Limb (tissue), 2 donors: ENCODE data around the gene PGS1.

ENCODE experiments used
- DNase-seq, 2 donors: peaks; one replicate each; pipeline ENCODE4 v3.0.0-alpha.2; 2016; ENCODE audit errors: extremely low spot score in 2 of 2

The PGS1 gene

DNA sequence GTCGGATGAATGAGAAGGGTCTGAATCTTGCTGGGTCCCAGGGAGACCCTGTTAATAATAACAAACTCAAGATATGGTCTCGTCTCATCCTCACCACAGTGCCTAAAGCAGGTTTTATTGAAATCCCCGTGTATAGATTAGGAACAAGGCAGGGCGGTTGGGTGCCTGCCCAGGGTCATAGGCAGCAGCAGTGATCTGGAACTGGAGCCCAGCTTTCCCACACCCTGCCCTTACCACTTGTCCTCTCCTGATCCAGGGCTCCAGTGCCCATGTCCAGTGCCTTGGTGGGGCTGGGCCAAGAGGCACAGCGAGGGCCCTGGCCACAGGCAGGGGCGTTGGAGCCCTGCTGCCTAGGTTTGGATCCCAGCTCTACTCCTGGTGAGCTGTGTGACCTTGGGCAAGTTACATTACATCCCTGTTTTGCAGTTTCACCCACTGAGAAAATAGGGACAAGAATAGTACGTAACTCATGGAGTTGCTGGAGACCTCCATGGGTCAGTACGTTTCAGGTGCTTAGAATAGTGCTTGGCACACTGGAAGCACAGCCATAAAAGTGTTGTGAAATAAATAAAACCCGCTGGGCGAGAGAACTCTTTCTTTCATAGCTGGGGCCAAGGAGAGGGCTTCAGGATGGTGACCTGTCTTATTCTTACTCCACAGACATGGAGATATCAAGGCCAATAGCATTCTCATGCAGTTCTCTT, 32.5 kb upstream of the PGS1 start:
- peak in 1 of 2 donors; percentile 0 for DNase-seq

DNA sequence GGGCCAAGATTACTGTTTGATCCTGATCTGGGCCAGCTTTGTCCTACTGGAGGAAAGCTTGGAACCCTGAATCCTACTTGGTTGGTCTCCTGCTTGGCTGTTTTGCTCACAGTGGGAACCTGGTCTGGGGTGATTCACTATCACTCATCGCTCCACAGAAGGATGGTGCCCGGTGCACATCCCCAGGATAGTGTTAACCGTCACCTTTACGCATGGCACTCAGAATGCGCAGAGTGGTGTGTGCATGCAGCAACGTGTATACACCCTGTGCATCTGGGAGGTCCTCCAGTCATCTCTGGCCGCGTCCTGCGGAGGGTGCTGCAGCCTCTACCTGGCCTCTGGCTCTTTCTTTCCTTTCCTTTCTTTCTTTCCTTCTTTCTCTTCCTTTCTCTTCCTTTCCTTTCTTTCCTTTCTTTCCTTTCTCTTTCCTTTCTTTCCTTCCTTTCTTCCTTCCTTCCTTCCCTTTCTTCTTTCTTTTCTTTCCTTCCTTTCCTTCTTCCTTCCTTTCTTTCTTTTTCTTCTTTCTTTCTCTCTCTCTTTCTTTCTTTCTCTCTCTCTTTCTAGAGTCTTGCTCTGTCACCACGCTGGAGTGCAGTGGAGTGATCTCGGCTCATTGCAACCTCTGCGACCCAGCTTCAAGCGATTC, 31.7 kb upstream of the PGS1 start:
- peak in 1 of 2 donors; percentile 0 for DNase-seq

DNA sequence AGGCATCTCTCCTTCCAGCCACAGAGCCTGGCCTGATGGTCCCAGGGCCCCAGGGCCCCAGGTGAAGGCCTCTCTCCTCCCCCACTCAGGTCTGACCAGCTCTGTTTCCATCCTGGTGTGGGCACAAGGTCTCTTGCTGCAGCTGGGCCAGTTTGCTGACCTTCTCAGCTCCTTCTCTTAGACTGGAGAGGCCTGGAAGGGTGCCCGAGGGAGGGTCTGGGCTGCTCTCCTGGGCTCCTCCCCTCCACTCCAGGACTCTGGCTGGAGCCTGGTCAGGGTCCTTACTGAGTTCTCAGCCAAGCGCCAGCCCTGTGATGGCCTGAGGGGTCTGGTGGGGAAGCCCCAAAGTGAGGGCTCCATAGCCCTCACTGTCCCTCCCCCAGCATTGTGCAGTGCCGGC, 31.0 kb upstream of the PGS1 start:
- DNase-seq = peak in 1 of 2 donors; percentile 0

DNA sequence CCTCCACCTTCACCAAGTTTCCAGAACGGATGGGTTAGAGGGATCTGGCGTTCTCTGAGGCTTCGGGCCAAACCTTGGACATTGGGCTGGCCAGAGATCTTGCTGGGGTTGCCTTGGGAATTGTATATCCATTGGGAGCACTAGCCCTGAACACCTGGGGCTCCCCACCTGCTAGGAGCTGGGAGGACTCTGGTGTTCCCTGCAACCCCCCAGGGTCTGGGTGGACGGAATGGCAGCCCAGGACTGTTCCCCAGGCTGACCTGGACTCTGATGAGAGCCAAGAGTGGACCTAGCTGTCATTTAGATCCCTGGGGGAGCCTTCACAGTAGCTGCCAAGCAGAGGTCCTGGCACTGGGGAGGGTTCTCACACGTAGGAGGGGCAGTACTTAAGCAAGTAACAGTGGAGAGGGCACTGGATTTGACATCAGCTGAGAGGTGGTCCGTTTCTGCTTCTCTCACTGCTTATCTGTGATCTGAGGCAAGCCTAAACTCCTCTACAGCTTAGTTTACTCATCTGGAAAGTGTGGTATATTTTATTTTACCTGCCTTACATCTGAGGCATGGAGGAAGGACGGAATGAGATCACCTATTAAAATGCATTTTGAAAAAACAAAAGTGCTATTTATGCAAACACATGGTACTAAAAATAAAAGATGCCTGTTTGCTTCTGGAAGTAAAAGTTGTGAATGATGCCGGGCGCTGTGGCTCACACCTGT, 30.2 kb upstream of the PGS1 start:
- DNase-seq = peak in 1 of 2 donors; percentile 0

DNA sequence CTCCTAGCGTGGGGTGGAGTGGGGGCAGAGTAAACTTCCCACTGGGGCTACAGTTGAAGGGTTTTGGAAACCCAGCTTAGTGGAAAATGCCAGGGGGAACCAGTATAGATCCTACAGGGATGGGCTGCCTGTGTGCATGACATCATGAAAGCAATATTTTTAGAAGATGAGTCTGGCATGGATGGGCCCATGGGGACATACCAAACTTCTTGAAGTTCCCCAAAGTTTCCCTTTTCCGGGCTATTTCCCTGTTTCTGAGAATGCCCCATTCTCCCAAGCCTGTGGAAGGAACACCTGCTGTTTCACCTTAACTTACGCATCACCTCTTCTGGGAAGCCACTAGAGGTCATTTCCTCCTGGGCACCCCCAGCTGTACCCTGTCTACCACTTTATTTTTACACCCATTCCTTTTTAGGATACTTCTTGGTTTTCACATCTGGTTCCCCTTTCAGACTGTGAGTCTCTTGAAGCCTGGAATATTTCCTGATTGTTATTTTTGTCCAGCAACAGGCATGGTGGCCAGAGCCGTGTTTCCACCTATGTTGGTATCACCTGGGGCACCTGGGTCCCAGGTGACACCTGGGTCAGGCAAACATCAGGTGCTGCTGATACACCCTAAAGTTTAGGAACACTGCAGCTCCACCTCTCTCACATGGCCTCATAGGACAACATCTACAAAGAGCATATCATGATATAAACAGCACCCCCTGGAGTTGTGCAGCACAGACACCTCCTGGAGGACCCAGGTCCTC, 28.4 kb upstream of the PGS1 start:
- no peak for DNase-seq

DNA sequence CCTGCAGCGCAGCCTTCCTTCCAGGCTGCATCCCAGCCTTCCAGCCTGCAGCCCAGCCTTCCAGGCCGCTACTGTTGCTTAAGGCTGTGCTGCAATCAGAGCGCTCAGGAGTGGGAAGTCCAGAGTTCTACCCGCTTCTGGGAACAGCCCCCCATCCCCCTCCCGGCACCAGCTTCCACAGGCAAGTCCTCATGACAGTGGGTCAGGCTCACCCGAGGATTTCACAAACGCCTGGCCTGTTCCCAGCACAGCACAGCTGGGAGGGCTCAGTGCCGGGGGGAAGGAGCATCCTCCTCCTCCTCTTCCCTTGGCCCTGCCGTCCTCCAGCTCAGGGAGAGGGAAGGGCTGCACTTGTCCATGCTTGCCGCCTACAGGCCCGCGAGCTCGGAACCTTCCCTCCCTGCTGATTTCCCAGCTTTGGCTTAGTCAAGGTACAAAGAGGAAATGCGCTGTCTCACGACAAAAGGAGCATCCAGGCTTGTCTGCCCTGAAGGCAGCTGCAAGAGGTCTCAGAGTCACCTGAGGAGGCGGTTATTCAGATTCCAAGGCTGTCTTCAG, 26.9 kb upstream of the PGS1 start:
- peak; percentile 65 to 78 for DNase-seq

DNA sequence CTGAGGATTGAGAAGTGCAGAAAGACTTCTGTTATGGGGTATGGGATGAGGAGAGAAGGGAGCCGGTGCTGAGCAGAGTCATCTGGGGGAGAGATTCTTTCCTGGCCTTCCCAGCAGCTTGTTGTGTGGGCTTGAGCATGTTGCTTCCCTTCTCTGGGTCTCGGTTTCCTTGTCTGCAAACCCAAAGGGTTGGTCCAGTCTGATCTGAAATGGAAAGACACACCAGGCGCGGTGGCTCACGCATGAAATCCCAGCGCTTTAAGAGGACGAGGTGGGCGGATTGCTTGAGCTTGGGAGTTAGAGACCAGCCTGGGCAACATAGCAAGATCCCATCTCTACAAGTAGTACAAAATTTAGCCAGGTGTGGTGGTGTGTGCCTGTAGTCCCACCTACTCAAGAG, 24.6 kb upstream of the PGS1 start:
- no peak for DNase-seq

DNA sequence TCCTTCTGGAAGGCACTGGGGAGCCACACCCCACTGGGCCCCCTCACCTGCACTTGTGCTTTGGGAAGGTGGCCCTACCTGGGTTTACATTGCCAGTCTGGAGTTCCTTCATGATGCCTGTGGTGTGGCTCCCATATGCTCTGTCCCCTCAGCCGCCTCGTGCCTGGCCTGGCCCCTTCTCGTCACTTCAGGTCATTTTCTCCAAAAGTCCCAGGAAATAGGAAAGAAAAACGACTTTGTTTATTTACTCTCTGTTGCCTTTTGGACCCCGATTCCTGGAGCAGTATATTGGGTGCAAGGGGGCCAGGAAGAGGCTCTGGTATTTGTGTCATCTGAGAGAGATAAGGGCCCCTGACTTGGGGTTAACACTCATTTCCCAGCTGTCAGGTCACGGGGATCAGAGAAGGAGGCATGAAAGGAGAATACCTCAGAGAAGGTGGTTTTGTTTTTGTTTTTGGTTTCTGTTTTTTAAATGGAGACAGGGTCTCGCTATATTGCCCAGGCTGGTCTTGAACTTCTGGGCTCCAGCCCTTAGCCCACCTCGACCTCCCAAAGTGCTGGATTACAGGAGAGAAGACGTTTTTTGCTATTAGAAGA, 23.3 kb upstream of the PGS1 start:
- DNase-seq = no peak

DNA sequence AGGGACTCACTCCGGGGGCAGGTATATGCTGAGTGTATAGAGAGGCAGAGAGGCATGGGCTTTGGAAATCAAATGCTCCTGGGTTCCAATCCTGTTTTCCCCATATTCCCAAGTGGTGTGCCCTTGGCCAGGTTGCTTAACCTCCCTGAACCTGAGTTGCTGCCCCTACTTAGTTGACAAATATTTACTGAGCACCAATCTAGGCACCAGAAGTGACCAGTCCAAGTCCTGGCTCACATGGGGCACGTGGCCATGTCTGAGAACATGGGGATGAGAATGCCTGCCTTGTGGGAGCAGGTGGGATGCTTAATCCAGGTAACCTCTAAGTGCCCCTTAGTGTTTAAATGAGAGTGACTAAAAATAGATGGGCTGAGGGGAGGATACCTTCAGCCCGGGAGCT, 22.7 kb upstream of the PGS1 start:
- DNase-seq = no peak

DNA sequence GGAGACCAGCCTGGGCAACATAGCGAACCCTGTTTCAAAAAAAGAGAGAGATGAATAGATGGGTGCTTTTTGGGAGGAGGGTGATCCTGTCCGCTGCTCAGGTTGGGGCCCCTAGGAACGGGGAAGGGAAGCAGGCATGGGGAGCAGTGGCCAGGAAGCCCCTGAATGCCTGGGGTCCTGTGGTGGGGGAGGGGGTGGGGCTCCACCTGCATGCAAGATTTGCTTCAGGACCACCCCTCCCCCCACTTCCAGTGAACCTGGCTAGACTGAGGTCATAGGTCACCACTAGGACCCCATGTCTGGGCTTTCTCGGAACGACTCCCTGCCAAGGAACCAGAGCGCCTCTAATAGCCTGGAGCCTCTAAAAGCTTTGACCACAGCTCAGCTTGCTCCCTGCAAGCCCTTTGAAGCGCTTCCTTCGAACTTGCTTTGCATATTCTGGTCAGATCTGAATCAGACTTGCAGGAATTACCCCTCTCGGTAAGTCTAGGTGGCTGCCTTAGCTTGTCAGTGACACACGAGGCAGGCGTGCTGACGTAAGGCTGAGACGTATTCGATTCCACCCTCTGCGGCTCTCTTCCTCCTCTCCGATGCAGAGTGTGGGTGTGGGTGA, 22.2 kb upstream of the PGS1 start:
- peak in 1 of 2 donors; percentile 63 for DNase-seq

DNA sequence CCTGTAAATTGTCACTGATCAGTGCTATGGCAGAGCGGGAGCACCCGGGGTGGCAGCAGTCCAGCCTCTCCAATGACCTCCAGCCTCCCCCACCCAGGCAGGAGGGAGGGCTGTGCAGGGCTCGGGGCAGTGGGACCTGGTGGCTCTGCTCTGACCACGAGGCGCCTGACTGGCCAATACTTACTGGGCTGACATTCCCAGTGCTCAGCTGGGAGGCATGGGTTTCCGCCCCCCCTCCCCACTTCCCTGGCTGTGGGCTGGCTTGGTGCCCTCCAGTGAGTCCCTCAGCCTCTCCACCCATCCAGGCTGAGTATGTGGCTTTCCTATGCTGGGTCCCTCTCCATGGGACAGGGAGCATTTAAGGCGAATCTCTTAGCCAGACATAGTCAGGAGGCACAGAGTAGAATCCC, 21.3 kb upstream of the PGS1 start:
- peak in 1 of 2 donors; percentile 59 for DNase-seq

DNA sequence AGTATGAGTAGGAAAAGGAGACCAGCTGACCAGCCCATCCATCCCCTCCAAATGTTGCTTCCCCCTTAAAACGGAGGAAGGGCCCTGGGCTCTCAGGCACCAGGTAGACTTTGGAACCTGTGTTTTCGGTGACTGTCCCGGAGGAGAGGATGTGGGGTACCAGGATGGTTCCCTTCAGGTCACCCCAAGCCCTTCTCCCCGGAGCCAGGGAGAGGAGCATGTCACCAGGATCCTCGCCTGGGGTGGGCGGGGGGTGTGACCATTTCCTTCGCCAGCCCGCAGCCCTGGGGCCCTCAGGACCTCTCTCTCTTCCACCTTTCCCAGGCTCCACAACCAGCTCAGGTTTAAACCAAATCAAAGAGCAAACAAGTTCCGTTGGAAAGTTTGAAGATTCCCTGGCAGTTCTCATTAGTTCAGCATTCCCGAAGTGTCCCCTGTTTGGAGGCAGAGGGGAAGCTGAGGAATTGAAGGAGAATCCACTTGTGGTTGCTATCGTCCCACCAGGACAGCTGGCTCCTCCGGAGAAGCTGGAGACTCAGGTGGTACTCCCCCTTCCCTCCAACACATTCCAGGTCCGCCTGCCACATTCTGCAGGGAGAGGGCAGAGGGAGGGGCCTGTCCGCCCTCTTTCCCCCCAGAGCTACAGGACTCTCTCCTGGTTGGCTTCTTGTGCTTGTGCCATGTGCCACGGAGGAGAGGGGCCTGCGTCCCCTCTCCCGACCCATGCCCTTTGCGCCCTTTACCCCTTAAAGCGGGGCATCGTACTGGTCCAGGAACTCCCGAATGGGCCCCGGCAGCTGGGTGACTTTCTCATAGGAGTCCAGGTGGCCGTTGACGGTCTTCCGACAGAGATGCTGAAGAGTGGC, 20.5 kb upstream of the PGS1 start:
- no peak for DNase-seq

DNA sequence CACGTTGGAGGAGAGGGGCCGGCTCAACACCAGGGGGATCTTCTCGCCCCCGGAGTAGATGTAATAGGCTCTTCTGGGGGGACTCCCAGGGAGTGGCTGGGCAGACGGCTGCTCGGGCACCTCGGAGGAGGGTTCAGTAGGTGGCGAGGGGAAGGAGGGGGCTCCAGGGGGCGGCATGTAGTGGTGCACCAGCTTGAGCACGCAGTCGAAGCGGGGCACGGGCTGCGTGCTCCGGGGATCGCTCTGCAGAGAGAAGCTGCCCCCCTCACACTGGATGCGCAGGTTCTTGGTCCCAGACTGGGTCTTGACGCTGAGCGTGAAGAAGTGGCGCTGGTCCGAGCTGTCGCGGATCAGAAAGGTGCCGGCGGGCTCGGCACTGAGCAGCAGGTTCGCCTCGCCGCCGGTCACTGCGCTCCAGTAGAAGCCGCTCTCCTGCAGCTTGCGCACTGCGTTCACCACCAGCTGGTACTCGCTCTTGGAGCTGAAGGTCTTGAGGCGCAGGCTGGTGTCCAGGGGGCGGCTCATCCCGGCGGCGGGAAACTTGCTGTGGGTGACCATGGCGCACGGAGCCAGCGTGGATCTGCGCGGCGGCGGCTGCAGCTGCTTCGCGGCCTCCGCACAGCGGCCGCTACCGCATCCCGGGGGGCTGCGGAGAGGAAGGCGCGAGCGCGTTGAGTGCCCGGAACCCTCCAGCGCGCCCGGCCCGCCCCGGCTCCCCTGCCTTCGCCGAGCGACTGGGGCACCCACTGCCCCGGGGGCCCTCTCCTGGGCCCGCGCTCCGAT, 19.7 kb upstream of the PGS1 start:
- DNase-seq = peak in 1 of 2 donors; percentile 67

DNA sequence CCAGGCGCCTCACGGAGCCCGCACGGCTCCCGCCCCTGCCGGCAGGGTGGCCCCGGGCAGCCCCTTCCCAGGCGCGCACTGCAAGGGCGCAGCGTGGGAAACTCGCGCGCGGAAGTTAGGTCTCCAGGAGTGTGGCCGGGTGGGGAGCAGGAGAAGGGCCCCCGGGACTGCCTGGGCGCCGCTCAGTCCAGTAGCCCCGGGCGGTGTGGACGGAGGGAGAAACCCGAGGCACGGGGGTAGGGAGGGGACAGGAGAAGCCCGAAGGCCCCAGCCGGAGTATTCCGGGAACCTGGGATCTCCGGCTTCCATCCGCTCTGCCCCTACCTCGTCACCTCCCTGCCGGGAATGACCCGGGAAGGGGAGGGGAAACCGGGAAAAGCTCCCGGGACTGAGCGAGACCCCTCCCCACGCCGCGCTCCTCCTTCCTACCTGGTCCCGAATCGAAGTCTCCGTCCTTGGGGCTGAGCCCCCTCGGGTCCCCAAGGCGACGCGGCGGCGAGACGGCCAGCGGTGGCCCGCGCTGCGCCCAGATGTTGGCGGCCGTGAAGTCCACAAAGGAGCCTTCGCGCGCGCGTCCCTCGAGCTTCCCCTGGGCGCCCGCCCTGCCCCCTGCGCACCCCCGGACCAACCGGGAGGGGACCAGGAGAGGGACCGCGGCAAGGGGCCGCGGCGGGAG, 19.0 kb upstream of the PGS1 start:
- peak in 1 of 2 donors; percentile 82 for DNase-seq

DNA sequence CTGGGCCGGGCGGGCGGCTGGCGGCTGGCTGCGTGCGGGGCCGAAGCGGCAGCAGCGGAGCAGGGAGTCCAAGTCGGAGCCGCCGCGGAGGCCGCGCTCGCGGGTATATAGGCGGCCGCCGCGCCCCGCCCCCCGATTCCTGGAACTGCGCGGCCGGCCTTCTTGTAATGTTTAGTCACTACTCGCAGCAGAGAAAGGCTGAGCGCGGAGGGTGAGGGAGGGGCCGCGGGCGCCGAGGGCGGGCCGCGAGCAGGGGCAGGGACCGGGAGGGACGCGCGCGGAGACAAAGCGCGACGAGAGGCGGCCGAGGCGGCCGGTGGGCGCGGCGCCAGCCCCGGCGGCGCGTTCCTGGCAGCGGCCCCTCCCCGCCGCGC, 18.5 kb upstream of the PGS1 start, which contains the start of gene SOCS3:
SOCS3 (minus strand) TSS at position 81 of the 374 bp plus-strand sequence. CDS start 982 bp downstream, outside the sequence.
- DNase-seq = peak; percentile 94 to 95

DNA sequence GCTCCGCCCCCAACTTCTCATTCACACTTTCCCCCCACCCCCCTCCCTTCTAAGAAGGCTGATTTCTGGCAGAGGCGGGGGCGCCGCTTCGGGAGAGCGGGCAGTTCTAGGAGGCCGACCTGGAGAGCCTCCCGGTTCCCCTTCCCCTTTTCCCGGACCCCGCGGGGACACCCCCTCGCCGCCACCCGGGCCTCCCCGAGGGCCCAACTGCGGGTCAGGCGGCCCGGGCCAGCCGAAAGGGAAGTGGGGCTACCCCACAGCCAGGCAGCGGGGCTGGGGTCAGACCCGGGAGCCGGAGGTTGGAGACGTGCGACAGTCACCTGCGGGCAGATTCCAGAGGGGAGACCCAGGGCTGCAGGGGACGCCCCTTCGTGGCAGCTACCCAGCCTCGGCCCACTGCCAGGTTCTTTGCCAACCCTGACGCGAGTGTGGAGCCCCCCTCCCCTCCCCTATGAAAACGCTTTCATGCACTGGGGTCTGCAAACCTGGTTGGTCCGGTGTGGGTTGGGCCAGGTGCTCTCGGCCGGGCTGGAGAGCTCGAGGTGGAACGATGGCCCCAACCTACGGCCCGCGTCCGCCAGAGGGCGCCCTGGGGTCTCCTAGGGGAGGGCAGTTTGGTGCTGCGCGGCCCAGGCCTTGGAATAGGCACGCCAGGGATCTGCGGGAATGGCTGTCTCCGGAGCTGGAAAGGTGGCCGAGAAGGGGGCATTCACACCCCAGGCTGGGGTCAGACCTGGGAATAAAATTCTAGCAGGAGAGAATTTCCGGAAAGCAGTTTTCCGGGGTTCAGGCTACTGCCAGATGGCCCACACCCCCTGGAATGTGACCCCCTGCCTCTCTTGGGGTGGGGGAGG, 17.9 kb upstream of the PGS1 start:
- peak; percentile 69 to 93 for DNase-seq

DNA sequence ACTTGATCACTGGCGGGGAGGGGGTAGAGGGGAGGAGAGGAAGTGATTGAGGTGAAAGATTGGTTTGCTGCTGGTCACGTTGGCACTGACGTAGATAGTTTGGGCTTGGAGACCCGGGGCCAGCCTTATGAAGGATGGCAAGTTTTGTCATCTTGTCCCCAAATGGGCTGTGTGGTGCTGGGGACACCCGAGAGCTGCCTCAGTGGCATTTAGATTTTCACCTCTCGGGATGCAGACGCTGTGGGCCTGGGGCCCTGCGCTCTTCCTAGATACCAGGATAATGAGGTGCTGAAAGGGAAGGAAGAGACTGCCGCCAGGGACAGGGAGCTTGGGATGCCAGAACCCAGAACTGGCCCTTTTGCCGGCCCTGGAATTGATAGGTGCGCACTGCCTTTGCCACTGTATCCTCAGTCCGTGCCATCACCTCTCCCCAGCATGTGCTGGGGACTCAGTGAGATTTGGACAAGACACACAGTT, 17.2 kb upstream of the PGS1 start:
- DNase-seq = no peak
